Stomach (tissue), 4 donors: ENCODE data around the gene FOSB.

Experiments used
- CTCF ChIP-seq, 7 experiments: fragments of 450-650 bp in 4 of 7; fragments of 200-600 bp in 3 of 7; sonication (generic) in 3 of 7; IDR thresholded peaks; one replicate each; pipeline ENCODE4 v1.5.1; 2016 to 2019; ENCODE audit warnings: antibody characterized with exemption in 7 of 7, control low read depth in 2 of 7, mild to moderate bottlenecking in 1 of 7
- EP300 ChIP-seq: sonication (generic); formaldehyde crosslinking; IDR thresholded peaks from one replicate; pipeline ENCODE4 v1.6.1; 2017; ENCODE audit warnings: antibody characterized with exemption
- POLR2A ChIP-seq, 4 donors: fragments of 450-650 bp; IDR thresholded peaks; one replicate each; pipeline ENCODE4 v1.6.1; 2016; ENCODE audit warnings: antibody characterized with exemption in 4 of 4, control low read depth in 2 of 4, mild to moderate bottlenecking in 1 of 4, moderate library complexity in 1 of 4
- POLR2AphosphoS5 ChIP-seq, 3 donors: sonication (generic); formaldehyde crosslinking; IDR thresholded peaks; one replicate each; pipeline ENCODE4 v1.6.1; 2016; ENCODE audit warnings: antibody characterized with exemption in 3 of 3

GRCh38 chr19:45489216-45489855, 21.5 kb downstream of the FOSB start:
- no peak for TF ChIP-seq CTCF (IDR thresholded peaks at IDR 0.05)
- no peak for TF ChIP-seq POLR2A (IDR thresholded peaks at IDR 0.05)
- no peak for TF ChIP-seq EP300
- no peak for TF ChIP-seq POLR2AphosphoS5 (IDR thresholded peaks at IDR 0.05)
